ENCODE data around the gene COG1.

DNA sequence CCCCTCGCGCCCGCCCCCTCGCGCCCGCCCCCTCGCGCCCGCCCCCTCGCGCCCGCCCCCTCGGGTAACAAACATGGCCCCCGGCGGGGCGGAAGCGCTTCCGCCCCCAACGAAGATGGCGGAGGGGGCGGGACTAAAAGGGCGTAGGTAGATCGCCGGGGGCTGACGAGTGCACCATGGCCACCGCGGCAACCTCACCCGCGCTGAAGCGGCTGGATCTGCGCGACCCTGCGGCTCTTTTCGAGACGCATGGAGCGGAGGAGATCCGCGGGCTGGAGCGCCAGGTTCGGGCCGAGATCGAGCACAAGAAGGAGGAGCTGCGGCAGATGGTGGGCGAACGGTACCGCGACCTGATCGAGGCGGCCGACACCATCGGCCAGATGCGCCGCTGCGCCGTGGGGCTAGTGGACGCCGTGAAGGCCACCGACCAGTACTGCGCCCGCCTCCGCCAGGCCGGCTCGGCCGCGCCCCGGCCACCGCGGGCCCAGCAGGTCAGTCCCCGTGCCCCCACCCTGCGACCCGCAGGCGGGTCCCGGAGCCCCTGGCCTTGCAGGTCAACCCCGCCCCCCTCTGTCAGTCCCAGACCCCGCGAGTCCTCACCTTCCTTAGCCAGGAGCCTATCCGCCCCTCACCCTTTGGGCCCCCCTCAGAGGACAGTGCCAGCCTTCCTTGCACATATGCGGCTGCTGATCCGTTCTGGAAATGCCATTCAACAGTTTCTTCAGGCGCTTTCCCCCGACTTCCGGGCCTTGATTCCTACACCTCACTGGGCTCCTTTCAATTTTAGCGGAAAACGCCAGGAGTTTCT is at the start of gene COG1:
- TF ChIP-seq, protein P1, sequence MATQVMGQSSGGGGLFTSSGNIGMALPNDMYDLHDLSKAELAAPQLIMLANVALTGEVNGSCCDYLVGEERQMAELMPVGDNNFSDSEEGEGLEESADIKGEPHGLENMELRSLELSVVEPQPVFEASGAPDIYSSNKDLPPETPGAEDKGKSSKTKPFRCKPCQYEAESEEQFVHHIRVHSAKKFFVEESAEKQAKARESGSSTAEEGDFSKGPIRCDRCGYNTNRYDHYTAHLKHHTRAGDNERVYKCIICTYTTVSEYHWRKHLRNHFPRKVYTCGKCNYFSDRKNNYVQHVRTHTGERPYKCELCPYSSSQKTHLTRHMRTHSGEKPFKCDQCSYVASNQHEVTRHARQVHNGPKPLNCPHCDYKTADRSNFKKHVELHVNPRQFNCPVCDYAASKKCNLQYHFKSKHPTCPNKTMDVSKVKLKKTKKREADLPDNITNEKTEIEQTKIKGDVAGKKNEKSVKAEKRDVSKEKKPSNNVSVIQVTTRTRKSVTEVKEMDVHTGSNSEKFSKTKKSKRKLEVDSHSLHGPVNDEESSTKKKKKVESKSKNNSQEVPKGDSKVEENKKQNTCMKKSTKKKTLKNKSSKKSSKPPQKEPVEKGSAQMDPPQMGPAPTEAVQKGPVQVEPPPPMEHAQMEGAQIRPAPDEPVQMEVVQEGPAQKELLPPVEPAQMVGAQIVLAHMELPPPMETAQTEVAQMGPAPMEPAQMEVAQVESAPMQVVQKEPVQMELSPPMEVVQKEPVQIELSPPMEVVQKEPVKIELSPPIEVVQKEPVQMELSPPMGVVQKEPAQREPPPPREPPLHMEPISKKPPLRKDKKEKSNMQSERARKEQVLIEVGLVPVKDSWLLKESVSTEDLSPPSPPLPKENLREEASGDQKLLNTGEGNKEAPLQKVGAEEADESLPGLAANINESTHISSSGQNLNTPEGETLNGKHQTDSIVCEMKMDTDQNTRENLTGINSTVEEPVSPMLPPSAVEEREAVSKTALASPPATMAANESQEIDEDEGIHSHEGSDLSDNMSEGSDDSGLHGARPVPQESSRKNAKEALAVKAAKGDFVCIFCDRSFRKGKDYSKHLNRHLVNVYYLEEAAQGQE (IDR thresholded peaks at IDR 0.05), result no peak
- TF ChIP-seq, protein P2, sequence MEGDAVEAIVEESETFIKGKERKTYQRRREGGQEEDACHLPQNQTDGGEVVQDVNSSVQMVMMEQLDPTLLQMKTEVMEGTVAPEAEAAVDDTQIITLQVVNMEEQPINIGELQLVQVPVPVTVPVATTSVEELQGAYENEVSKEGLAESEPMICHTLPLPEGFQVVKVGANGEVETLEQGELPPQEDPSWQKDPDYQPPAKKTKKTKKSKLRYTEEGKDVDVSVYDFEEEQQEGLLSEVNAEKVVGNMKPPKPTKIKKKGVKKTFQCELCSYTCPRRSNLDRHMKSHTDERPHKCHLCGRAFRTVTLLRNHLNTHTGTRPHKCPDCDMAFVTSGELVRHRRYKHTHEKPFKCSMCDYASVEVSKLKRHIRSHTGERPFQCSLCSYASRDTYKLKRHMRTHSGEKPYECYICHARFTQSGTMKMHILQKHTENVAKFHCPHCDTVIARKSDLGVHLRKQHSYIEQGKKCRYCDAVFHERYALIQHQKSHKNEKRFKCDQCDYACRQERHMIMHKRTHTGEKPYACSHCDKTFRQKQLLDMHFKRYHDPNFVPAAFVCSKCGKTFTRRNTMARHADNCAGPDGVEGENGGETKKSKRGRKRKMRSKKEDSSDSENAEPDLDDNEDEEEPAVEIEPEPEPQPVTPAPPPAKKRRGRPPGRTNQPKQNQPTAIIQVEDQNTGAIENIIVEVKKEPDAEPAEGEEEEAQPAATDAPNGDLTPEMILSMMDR (IDR thresholded peaks at IDR 0.05; ENCODE audit: low read depth, low read length, missing input control), result no peak
- TF ChIP-seq, protein P3, sequence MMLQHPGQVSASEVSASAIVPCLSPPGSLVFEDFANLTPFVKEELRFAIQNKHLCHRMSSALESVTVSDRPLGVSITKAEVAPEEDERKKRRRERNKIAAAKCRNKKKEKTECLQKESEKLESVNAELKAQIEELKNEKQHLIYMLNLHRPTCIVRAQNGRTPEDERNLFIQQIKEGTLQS (IDR thresholded peaks at IDR 0.05), result no peak
- TF ChIP-seq SP1 (IDR thresholded peaks at IDR 0.05) (peak; percentile 23), YY1 (IDR thresholded peaks at IDR 0.05) (peak; percentile 100), HNF4G (IDR thresholded peaks at IDR 0.05) (no peak)
- TF ChIP-seq, protein P4, sequence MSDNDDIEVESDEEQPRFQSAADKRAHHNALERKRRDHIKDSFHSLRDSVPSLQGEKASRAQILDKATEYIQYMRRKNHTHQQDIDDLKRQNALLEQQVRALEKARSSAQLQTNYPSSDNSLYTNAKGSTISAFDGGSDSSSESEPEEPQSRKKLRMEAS (IDR thresholded peaks at IDR 0.05), result no peak

Data from liver (tissue), 3 donors.